T follicular helper cell (primary cell): ENCODE measurements around the gene IKZF2.
A peak's percentile ranks its signal among the peaks of the same experiment; 100 is the strongest.

Experiments
- DNase-seq: peaks from one replicate; pipeline ENCODE4 v3.0.0-alpha.2; 2020; ENCODE audit warnings: low read depth
- total RNA-seq, 2 experiments: gene quantifications; one replicate each; lab custom pipeline; 2026; lab: John Stamatoyannopoulos, UW

Gene IKZF2
- 21.0 to 24.7 reads per million in 2 experiments for total RNA-seq

DNA sequence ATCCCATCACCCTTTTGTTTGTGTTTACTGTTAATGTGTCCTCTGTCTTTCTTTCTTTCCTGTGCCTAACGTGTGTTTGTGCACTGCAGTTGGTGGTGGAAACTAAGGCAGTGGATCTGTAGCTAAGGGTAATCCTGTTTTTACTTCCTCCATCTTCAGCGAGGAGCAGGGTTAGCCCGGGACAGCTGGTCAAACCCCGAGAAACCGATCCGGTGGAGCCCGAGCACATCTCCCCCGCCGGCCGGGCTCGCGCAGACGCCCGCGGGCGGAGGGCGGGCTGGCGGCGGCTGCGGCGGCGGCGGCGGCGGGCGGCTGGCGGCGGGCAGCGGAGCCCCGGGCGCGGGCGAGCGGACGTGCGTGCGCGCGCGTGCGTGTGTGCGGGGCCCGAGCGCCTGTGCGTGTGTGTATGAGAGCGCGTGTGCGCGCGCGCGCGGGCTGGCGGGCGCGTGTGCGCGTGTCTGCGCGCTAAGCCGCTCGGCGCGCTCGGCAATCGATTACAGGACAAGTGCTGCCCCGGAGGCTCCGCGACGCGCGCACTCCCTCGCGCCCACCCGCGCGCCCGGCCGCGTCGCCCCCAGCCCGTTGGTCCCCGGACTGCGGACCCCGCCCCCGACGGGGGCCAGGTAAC, at the start of gene IKZF2:
Gene IKZF2 (minus strand): TSS at position 176 of the 628 bp plus-strand sequence. CDS start 2,983 bp downstream, outside the sequence.
- DNase-seq: peak; percentile 51

DNA sequence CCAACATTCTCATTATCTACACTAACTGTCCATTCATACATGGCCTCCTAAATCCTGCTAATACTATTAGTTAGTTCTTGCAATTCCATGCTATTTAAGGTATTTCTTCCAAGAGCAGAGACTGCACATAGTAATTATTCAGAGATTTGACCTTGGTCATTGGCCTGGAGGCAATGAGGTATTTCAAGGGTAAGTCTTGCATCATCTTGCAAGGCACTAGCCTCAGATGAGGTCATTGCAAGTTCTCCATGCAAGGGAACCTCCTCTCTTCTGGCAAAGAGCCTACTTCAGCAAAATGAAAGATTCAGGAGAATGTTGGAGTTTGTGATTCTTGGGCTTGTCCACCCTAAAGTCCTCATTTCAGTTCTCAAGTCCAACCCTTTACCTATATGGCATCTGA, 48.5 kb upstream of the IKZF2 start:
- DNase-seq: no peak

DNA sequence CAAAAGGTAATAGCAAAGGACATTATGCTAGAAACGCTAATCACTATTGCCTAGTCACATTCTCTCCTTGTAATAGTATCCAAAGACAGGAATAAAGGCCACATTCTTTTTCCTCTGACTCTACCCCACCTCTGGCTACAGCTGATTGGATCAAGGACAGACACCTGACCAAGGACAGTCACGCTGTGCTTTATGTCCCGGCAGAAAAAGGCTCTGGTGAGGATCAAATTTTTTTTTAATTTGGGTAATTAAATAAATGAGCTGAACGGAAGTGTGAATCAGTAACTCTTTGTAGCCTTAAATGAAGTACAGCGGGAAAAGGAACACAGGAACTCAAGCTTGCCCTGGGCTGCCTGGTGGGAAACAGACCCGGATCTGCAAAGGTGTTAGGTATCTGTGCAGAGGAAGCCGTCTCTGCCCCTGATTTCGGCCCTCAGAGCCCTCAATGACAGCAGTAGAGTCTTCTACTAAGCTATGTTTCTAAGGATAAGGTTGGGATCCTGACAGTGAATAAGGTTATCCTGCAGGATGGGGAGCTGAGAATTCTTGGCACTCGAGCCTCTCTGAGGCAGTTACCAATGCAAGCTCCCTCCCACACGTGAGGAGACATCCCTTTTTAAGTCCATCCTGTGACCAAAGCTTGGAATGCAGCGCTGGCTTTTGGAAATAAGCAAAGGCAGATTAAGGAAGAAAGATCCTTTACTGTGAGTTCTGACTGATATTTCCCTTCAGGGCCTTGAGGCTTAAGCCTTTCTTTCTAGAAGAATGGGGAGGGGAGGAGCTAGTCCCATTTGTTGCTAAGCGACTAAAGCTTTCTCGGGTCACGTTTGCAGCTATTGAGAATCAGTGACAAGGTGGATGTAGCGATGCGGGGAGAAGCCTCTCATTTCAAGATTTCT, 37.8 kb upstream of the IKZF2 start:
- DNase-seq: no peak

DNA sequence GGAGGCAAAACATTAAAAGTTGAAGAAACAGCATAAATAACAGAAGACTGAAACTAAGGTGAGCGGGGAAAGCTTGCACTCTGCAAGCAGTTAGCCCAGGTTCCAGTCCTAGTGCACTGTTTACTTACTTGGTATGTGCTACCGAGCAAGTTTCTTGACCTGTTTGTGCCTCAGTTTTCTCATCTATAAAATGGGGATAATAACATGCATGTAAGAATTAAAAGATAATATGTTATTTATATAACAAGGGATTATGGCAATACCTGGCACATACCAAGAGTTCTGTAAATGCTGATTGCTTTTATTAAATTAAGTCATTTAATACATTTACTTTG, 37.1 kb upstream of the IKZF2 start:
- no peak for DNase-seq

DNA sequence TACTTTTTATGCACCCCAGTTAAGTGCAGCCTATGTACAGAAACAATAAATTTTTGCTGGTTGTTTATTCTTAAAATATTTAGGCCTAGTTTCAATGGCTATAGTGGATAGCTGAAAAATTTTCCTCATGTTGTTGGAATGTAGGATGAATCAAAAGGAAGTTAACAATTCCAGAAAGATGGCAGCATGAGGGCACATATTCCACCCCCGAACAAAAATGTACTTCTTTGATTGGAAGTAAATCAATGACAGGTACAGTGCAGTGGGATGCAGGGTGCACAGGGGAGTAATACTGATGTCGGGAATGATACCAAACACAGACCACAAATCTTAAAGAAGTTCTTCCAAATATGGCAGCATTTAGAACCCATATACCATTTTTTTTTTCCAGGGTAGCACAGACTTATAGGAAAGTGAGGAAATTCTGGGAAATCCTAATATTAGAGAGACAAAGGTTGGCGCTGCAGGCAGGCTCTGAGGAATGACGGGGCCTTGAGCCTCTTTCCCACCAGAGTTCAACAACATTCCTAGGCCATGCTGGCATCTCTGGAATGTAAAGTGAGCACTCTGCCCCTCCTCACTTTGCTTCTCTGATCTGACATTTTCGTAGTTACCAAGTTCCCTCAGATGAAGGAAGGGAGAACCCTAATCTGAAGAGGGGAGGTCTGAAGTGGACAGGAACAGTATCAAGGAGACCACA, 36.6 kb upstream of the IKZF2 start:
- no peak for DNase-seq

DNA sequence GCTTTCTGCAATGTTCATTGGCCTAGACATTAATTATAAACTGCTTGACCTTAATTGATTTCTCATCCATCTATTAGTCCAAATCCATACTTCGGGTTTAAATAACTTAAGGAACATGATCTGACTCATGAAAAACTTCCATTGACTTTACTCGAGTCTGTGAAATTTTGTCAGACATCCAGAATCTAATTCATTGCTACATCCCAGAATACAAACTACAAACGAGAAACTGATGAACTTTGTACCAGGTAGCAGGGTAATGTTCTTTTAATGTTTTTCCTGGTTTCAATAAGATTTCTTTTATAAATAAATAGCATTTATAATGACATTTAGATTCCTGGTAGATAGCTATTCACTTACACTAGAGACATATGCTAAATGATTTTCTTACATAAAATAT, 36.0 kb upstream of the IKZF2 start:
- no peak for DNase-seq

DNA sequence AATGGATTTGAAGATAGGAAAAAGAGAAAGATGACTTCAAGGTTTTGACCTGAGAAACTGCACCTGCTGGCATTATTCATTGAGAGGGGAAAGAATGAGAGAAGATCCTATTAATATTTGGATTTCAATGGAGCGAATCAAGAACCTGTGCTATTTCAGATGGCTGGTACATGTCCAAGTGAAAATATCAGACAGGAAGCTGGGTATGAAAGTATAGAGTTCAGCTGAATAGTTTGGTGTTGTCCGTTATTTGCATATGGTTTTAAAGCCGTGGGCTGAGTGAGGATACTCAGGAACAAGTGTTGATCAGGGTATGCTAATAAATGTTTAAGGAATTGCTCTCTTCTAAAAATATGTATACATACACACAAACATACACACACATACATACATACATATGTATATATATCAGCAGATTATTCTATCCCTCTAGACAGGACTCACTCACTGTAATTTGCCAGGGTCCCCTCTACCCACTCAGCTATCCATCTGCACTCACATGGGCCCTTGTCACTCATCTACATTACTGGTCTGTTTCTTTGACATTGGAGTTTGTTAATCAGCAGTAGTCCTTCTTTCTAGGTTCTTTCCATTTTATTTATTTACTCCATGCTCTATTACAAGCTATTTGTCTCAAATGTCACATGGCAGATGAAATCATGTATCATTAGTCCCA, 33.9 kb upstream of the IKZF2 start:
- no peak for DNase-seq

DNA sequence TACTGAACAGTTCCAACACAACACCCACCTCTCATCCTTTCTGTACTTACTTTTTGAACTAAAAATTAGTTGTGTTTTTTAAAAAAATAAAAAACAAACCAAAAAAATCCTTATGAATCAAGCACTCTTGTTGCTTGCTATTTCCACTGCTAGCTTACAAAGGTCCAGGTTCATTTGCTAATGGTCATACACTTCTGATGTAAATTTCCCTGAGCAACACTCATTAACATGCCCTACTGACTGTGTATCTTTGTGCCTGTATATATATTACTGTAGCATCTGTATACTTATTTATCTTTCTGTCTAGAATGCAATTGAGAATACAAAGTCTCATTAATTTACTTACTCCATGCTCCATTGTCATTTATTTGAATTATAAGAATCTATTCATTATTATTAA, 30.3 kb upstream of the IKZF2 start:
- no peak for DNase-seq

DNA sequence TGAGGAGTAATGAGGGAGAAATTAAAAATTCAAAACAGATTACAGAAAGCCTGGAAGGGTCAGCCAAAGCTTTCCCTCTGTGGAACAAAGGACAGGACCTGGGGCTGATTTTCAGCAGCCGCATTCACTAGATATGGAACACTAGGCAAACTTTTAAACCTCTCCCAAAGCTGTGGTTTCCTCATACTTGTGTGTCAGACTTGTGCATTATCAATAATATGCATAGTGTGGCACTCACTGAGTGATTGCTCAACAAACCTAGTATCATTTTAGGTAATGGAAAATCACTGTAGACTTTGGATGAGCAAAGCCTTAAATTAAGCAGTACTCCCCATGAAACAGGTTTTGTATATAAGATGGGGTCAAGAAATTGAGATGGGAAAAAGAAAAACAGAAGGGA, 26.3 kb upstream of the IKZF2 start:
- no peak for DNase-seq

DNA sequence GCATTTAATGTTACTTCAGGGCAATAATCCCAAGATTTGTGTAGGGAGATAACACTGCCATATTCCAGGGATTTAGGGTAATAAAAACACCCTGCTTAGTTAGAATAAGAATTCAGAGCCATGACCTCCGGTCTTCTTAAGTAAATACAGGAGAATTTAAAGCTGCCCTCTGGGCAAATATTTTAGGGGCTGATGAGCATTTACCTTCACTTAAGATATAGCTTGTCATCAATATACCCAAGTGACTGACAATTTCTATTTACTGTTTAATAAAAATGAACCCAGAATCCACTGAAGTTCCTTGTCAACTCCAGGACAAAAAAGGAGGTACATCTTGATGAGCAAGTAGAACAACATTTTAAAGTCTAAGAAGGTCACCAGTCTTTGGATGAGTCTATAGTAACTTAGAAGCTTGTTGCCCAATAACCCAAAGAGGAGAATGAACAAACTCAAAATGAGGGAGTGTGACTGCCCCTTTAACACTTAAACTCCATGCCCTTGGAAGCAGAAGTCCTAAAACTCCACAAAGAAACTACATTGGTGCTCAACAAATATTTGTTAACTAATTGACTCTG, 24.3 kb upstream of the IKZF2 start:
- DNase-seq: no peak

DNA sequence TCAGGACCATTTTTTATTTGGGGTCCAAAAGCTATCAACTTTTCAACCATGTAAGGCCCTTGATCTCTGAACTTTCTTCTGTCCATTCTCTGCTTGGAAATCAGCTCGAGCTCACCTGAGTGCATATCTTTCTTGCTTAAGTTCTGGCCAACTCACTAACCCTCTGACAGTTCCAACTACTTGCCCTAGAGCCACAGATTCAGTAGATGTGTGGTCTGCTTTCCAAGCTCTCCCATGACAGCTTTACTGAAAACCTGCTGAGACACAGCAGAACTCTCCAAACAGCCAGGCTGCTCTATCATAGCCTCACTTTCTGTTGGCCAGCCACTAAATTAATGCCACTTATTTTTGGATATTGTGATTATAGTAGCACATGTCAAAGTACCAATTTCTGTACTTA, 21.2 kb upstream of the IKZF2 start:
- no peak for DNase-seq

DNA sequence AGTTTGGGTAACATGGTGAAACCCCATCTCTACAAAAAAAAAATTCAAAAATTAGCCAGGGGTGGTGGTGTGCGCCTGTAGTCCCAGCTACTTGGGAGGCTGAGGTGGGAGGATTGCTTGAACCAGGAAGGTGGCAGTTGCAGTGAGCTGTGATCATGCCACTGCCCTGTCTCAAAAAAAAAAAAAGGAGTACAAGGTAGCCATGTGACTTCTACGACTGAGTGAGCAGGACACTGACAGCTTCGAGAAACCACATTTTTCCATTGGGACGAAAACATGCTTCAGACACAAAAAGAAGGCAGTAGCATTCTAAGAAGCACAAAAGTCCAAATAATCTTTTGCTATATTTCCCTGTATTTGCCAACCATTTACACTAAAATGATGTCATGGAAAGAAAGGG, 19.7 kb upstream of the IKZF2 start:
- DNase-seq: no peak

DNA sequence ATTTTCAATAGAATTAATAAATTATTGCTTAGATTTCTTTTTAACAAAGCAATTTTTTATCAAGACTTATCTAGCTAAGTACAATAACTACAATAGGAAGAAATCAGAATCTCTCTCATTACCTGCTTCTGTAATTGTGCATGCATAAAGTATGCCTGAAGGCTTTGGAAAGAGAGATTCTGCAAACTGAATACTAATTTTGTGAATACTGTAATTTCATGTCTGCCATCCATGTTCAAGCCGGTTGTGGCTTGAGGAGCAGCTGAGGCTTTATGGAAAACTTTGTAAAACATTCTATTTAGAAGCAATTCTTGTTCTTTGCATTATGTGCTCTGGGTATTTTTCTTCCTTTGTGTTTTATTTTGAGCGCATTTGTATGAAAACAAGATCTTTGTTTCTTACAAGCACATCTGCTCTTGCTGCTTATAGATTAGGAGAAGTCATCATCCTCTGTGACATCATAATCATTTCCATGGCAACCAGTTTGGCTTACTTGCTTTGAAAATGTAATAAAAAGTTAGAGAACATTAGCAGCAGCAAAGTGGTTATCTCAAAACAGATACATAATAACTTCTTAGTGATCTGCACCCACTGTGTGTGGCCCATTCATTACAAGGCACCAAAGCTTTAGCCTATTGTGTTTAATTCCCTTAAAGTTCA, 16.0 kb upstream of the IKZF2 start:
- no peak for DNase-seq

DNA sequence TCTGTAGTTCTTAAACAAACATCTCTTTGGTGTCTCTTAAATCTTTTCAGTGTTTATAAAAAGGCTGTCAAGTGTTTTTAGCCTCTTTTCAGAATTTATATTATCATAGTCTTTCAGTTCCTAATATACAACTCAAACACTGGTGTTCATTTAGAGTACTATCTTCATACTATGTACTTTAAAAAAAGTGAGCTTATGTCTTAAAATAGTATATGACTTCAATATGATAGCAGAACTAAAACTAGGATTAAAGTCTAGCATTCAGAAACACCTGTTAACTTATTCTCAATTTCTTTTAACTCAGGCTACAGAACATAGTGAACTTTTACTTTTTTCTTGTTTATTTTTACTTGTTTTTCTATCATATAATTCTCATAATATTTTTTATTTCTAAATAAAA, 14.7 kb upstream of the IKZF2 start:
- DNase-seq: no peak

DNA sequence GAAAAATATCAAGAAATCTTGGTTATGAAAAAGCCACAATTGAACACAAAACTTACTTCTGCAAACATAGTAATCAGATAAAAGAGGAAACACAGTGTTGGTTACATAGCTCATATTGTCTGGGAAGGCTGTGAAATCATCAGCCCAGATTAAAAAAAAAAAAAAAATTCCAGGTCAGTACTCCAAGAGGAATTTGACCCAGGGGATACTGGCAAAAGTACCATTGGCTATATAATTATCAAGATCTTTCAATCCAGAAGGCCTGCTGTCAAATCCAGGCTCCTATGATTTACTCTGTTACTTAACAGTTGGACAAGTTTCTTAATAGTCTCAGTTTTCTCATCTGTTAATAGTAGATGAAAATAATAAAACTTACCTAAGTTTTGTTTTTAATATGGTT, 12.9 kb upstream of the IKZF2 start:
- DNase-seq: no peak

DNA sequence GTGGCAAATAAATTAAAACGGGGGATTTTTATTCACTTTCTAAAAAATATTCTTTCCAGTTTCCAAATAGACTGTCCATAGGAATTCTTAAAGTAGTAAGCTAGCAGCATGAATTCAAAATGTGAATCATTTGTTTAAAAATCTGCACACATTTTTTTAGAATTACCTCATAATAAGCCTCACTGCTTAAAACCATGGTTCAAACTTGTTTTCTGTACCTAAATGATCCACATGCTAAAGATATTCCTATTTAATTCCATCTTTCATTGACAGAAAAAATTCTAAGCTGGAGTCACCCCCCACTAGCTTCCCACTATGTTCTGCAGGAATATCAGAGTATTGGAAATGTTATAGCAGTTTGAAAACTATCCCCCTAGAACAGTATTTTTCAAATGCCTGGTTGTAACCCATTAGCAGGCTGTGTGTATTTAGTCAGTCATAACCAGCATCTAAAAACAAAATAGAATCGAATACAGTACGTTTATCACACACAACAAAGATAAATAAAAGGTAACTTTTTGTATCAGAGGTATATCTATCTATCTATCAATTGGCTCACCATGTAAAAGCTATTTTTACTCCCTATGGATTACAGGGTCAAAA, 11.2 kb upstream of the IKZF2 start:
- DNase-seq: no peak

DNA sequence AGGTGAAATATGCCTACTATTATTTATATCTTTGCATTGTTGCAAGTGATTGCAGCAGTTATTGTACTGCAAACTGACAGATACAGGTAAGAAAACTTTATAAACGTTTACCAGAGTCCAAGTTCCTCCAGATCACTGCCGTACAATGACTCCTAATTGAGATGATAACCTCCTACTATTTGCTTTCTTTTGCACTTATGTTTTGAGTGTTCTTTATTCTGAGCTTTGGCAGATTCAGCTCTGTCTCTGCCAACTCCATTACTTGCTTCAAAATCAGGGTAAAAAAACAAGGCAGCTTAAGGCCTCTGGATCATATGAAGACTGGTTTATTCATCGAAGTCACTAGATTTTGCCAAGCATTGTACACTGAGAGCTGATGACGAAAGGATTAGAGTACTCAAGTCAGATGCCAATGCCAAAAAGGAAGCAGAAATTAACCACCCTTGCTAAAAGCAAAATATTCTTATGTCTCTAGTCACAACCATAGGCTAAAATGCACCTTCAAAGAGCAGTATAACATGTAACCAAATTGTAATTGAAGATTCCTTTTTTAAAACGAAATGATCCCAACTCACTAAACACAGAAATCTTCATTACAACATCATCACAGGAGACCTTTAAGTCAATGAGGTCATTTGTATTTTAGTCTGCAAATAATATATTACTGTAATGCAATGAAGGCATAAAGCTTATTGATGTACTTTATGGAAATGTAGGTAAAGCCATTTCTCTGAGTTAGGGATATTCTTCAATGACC, 10.5 kb upstream of the IKZF2 start:
- no peak for DNase-seq

DNA sequence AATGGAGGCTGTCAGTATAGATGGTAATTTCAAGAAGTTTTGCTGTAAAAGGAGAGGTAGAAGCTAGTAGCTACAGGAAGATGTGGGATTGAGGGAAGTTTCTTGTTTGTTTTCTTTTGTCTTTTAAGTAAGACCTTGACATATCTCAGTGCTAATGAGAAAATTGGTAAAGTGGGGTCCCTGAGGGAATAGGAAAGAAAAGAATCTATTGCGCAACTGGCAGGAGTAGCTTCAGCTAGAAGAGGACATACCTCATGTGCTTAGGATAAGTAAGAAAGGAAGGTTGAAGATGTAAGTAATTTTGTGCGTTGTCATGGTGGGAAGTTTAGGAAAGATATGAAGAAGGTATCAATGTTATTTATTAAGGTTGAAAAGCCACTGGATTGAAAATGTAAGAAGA, 8.4 kb upstream of the IKZF2 start:
- DNase-seq: no peak

DNA sequence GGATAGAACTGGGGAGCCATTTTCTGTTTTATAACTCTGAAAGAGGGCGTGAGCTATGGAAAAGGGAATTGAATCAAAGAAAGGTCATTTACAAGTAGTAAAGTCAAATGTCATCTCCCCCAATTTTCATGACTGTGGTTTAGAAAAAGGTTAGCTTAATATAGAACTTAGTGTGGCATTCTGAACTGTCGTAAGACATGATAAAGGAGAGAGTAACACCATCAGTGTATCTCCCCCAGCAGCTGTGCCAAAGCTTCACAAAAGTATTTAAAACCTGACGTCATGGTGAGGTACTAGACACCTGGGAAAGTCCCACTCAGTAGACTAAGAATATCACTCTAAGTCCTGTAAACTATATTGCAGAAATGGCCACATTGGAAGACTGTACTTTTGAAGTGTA, 5.8 kb upstream of the IKZF2 start:
- no peak for DNase-seq

DNA sequence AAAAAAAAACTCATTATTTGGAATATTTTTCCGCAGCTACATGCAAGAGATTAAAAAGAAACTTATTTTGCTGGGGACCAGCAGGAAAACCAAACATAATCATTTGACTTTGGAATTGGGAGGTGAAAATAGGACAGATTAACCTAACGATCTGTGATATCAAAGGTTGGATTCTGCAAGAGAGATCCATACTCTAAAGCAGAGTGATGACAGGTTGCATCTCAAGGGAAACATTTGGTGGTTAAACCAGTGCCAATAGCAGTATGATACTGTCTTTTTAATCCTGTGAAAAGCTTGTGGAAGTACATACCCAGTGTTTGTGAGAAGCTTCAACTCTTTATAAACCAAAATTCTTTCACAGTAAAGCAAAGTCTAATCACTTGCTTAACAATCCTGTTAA, 5.3 kb upstream of the IKZF2 start:
- no peak for DNase-seq
